ENCODE results near the gene TYRO3. TPM values are rescaled to one million over a fixed set of nuclear protein-coding genes. Genes with fewer than 3 reads are reported as not detected.

TYRO3 gene
- total RNA-seq, 1 donor, result 20.2 TPM

- TF ChIP-seq CTCF (IDR thresholded peaks at IDR 0.05; ENCODE audit: insufficient read depth, low read length), result no peak
These were observed 299 bp downstream of the TYRO3 start for GRCh38 chr15:41559239-41559782.

GRCh38 chr15:41560572-41560874, 1.5 kb downstream of the TYRO3 start:
- no peak for TF ChIP-seq CTCF (IDR thresholded peaks at IDR 0.05; ENCODE audit: insufficient read depth, low read length)
- H3K4me3 ChIP-seq (ENCODE audit: low read depth, low read length), result no peak overlapping the region
- DNase-seq (ENCODE audit: low read depth), result no peak

More at GRCh38 chr15:41559239-41559782, 299 bp downstream of the TYRO3 start:
- peak overlapping the region; percentile 65 for H3K4me3 ChIP-seq (ENCODE audit: low read depth, low read length)
- no peak for DNase-seq (ENCODE audit: low read depth)

- no peak for TF ChIP-seq CTCF (IDR thresholded peaks at IDR 0.05; ENCODE audit: insufficient read depth, low read length)
- H3K4me3 ChIP-seq (ENCODE audit: low read depth, low read length), result no peak overlapping the region
- DNase-seq (ENCODE audit: low read depth), result no peak
These were observed 2.2 kb downstream of the TYRO3 start for GRCh38 chr15:41561104-41561776.

GRCh38 chr15:41561777-41562145, 2.7 kb downstream of the TYRO3 start:
- DNase-seq (ENCODE audit: low read depth), result peak; percentile 70
- H3K4me3 ChIP-seq (ENCODE audit: low read depth, low read length), result no peak overlapping the region
- peak; percentile 36 for TF ChIP-seq CTCF (IDR thresholded peaks at IDR 0.05; ENCODE audit: insufficient read depth, low read length)

GRCh38 chr15:41562244-41562643, 3.2 kb downstream of the TYRO3 start:
- DNase-seq (ENCODE audit: low read depth), result no peak
- no peak for TF ChIP-seq CTCF (IDR thresholded peaks at IDR 0.05; ENCODE audit: insufficient read depth, low read length)
- H3K4me3 ChIP-seq (ENCODE audit: low read depth, low read length), result no peak overlapping the region

GRCh38 chr15:41562784-41563198, 3.8 kb downstream of the TYRO3 start:
- no peak overlapping the region for H3K4me3 ChIP-seq (ENCODE audit: low read depth, low read length)
- peak; percentile 25 for DNase-seq (ENCODE audit: low read depth)
- no peak for TF ChIP-seq CTCF (IDR thresholded peaks at IDR 0.05; ENCODE audit: insufficient read depth, low read length)
